HG03108 (cell line): ENCODE results near the gene CDK9.

Source experiments
- ATAC-seq: cut with Tn5 transposase; IDR thresholded peaks from one replicate; pipeline ENCODE4 v1.9.1; 2021; ENCODE audit warnings: moderate library complexity; ENCODE audit not compliant: unreplicated experiment

CDK9 gene

DNA sequence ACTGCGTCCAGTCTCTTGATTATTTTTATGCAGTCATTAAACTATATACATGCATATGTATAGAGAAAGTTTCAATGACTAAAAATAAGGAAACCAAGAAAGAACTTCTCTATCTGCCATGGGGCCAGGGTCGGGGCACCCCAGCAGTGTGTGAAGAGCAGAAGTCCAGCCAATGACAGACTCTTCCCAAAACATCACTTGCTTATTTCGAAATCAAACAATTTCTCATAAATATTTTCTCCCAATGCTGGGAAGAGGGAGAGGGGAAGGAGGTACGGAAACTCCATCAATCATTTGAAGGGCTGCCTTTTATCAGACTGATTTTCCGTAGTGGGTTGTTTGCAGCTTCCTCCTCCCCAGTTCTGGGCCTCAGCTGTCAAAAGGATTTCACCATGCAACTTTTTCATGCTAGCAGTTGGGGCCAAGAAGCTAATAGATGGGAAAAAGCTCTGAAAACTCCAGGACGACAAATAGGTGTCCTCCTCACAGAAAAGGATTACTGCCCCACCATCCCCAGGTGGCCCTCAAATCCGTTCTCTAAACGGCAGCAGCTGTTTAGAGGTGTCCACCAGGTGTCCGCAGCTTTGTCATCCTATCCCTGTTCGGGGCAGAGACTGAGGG, 16.2 kb downstream of the CDK9 start:
- ATAC-seq = no peak

- ATAC-seq = peak; percentile 72
Measured at GRCh38 chr9:127802576-127803443, 17.0 kb downstream of the CDK9 start, which contains the start of gene FPGS. FPGS (plus strand) TSS chr9:127802882; CDS start chr9:127802925, 43 bp downstream.

DNA sequence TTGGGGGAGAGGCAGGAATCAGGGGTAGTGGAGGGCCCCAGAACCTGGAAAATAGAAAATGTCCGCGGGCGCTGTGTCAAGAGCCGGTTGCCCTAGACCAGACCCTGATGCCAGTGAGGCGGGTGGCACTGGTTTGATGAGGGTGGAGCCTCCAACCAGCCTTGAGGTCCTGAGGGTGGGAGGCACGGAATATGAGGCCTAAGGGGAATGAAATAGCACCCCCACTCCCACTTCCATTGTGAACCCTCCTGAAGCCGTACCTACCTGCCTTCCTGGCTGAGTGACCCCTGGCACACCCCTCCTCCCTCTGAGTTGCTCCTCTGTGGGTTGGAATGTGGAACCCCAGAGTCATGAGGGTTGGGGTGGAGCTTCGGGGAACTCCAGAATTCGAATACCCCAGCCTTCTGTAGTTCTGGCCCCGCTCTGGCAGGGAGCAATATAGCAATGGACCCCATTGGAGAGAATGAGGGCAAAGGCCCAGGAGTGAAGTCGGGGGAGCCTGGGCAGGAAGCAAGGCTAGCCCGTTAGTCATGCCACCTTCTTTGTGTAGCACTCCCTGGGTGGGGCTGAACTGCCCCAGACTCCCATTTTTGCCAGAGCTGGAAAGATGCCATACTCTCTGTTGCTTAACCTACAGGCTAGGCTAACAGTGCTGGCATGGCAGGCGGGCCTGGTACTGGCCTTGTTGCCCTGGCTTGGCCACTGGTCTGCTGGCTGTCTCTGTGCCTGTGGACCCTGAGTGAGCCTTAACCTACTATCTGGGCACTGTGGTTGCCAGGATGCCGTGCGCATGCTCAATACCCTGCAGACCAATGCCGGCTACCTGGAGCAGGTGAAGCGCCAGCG, 17.9 kb downstream of the CDK9 start:
- no peak for ATAC-seq

- ATAC-seq = no peak
Measured at GRCh38 chr9:127805620-127806019, 19.8 kb downstream of the CDK9 start.

DNA sequence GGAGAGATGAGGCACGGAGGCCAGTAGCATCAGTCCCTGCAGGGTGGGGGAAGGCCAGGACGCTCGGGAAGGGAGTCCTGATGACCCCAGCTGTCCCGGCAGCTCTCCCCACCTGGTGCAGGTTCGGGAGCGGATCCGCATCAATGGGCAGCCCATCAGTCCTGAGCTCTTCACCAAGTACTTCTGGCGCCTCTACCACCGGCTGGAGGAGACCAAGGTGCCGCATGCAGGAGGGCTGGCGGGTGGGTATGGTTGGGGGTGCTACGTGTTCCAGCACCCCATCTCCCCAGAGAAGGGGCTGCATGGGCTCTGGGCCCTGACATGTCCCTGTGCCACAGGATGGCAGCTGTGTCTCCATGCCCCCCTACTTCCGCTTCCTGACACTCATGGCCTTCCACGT, 21.0 kb downstream of the CDK9 start:
- no peak for ATAC-seq

DNA sequence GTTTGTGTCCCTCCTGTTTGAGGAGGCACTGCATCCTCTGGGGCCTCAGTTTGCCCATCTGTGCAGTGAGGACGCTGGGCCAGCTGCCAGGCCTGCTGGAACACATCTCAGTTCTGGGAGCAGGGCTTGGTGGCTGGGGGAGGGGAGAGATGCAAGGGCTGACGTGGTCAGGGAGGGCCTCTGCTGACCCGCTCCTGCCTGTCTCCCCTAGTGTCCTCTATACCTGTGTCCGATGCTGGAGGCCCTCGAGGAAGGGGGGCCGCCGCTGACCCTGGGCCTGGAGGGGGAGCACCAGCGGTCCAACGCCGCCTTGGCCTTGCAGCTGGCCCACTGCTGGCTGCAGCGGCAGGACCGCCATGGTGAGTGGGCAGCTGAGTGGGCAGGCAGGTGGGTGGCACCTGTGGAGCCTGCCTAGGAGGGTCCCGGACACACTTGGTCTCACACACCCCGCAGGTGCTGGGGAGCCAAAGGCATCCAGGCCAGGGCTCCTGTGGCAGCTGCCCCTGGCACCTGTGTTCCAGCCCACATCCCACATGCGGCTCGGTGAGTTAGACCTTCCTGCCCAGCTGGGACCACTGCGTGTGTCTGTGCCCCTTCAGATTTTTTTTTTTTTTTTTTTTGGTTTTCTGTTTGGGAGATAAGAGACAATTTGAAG, 22.6 kb downstream of the CDK9 start:
- ATAC-seq = no peak

DNA sequence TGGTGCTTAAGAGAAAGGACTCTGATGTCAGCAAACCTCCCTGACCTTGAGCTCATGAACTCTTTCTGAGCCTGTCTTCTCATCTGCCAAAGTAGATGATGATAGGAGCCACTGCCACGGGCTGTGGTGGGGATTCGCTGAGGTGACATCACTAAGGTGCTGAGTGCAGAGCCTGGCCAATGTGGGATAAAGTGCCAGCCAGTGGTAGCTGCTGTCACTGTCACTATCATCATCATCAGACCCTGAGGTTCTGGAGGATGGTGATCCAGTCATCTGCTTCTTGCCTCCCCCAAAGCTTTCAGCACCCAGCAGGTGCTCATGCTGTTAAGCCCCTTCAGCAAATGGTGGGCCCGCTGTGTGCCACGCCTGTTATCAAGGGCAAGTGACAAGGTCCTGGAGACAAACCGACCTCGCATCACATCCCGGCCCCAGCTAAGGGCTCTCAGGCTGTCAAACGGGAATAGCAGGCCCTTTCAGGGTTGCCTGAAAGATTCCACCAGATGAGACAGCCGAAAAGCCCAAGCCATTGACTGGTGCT, 23.2 kb downstream of the CDK9 start:
- ATAC-seq = no peak

- ATAC-seq = no peak
Measured at GRCh38 chr9:127809540-127810377, 23.9 kb downstream of the CDK9 start.

DNA sequence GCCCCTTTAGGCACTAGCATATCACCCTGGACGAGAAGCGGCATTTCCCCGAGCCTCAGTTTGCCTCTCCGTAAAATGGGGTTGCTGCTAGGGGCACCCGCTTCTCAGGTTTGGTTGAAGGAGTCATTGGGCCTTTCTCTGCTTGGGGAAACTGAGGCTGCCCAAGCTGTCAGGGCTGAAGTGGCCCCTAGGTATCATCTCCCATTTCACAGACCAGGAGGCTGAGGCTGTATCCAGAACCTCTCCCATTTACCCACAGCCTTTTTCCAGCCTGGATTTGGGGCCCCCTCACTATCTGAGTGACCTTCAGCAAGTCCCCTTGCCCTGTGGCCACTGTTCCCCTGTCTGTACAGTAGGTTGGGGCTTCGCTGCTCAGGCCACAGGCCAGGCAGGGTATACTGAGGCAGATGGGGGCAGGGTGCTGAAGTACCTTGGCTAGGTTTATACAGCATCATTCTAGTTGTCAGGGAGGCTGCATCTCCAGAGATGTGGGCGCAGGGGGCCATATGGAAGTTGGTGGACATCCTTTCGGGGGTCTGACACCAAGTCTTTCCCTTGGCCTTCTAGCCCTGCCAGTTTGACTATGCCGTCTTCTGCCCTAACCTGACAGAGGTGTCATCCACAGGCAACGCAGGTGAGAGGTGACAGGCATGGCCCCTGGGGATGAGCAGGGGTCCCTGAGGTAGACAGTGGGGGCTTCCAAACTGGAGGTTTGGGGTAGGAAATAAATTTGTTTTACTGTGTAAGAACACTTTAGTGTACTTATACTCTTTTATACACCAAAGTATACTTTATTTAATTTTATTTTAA, 24.7 kb downstream of the CDK9 start:
- ATAC-seq = no peak

DNA sequence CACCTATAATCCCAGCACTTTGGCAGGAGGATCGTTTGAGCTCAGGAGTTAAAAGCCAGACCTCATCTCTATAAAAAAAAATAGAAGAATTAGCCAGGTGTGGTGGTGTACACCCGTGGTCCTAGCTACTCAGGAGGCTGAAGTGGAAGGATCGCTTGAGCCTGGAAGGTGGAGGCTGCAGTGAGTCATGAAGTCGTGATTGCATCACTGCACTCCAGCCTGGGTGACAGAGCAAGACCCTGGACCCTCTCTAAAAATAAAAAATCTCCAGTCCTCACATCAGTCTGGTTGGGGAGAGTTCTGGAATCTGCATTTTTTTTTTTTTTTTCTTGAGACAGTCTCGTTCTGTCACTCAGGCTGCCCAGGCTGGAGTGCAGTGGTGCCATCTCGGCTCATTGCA, 26.2 kb downstream of the CDK9 start:
- ATAC-seq = no peak

- no peak for ATAC-seq
Measured at GRCh38 chr9:127812936-127813675, 27.3 kb downstream of the CDK9 start.

DNA sequence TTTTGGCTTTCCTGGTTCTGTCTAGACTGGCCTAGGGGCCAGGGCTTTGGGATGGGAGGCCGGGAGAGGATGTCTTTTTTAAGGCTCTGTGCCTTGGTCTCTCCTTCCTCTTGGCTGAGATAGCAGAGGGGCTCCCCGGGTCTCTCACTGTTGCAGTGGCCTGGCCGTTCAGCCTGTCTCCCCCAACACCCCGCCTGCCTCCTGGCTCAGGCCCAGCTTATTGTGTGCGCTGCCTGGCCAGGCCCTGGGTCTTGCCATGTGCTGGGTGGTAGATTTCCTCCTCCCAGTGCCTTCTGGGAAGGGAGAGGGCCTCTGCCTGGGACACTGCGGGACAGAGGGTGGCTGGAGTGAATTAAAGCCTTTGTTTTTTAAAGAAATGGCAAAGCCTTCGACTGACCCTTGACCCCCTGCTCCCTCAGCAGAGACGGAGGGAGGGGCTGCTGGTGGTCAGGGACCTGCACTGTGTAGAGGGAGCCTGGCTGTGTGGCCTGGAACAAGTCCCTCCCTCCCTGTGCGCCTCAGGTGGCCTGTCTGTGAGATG, 27.9 kb downstream of the CDK9 start:
- no peak for ATAC-seq

DNA sequence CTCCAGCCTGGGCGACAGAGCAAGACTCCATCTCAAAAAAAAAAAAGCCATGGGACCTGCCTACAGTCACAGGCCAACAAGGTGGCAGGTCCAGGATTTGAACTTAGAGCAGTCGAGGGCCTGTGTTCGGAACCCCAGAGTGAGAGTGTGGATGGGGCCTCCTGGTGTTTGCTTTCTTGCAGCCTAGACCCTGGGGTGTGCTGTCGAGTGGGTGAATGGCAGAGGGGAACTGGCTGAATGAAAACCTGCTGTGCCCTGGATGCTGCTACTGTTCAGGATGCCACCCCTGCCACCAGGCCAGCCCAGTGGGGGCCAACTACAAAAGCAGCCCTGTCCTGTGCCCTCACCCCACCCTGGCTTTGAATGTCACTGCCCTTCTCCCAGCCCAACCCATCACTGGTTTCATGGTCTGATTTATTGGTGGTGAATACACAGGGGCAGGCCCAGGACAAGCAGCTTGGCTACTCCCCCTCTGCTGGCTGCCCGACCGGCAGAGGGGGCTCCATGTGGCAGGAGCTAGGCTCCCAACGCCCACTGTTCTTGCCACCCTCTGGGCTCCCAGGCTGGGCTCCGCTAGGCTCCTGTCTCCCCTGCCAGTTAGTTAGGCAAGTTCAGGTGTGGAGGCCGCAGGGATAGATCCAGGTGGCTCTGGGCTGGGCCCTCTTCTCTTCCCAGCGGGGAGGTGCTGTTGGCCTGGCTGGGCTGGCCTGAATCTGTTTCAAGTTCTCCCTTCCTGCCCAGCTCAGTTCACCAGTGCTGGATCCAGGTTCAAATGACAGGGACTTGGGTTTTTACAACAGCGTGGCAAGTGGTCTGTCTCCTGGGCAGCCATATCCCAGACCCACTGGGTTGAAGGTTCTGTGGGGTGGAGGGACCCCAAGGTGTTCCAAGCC, 29.0 kb downstream of the CDK9 start:
- no peak for ATAC-seq

- no peak for ATAC-seq
Measured at GRCh38 chr9:127815512-127816361, 29.9 kb downstream of the CDK9 start.

- ATAC-seq = no peak
Measured at GRCh38 chr9:127816362-127816725, 30.5 kb downstream of the CDK9 start.

DNA sequence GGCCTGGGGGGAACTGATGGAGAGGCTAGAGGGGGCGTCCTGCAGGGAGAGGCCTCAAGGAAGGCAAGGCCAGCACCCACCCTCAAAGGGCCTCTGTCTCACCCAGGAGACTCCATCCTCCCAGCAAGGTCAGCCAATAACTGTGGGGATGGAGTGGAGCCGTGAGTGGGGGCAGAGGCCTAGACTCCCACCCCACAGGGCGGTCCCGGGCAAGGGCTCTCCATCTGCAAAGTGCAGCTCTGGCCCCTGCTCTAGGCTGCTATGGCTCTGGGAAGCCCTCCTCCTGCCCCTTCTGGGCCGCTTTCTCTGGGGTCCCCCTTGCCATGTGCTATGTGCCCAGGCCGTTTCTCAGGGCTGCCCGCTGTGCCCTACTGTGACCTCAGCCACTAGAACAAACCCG, 30.9 kb downstream of the CDK9 start:
- no peak for ATAC-seq
